ENCODE measurements around the gene UVRAG. TPM values are rescaled to one million over a fixed set of nuclear protein-coding genes. Genes with fewer than 3 reads are reported as not detected.

The UVRAG gene
- total RNA-seq, 4 donors from 2014 or later = 16.6 to 22.1 (median 19.3) TPM

- no peak overlapping the region for H3K27ac ChIP-seq
- peaks cover 7 to 16% of the 10 kb centered on the region in 2 donors for H3K4me1 ChIP-seq
- H3K36me3 ChIP-seq = no peaks in the 10 kb centered on the region
- in situ Hi-C loops (cut with MboI; ENCODE audit: low sequenced_read_pairs in 4 of 4) (loop anchor here in 1 of 4 donors (25.0 kb wide), 1 partner anchor 377 kb away; no protein-coding TSS in a partner anchor), intact Hi-C loops (cut with DNase I; ENCODE audit: low total_unique reads) (no loop called here)
- no peaks in the 10 kb centered on the region for H3K27me3 ChIP-seq
- DNase-seq (no peak), ATAC-seq (no peak)
- TF ChIP-seq CTCF (IDR thresholded peaks at IDR 0.05 in 4 of 5, conservative IDR thresholded peaks at IDR 0.05 in 1 of 5) (no peak), POLR2A (IDR thresholded peaks at IDR 0.05) (no peak)
- no peak overlapping the region for H3K4me3 ChIP-seq
- no peaks in the 10 kb centered on the region for H3K9me3 ChIP-seq
Observed at GRCh38 chr11:76164081-76164480, 349.1 kb downstream of the UVRAG start.

GRCh38 chr11:76164861-76165751 is 350.1 kb downstream of the UVRAG start:
- intact Hi-C loops (cut with DNase I; ENCODE audit: low total_unique reads) (no loop called here), in situ Hi-C loops (cut with MboI; ENCODE audit: low sequenced_read_pairs in 4 of 4) (loop anchor here in 1 of 4 donors (25.0 kb wide), 1 partner anchor 378 kb away; no protein-coding TSS in a partner anchor)
- Histone ChIP-seq H3K27ac (no peak overlapping the region), H3K9me3 (no peaks in the 10 kb centered on the region), H3K4me3 (no peak overlapping the region), H3K4me1 (peaks cover 7 to 16% of the 10 kb centered on the region in 2 donors), H3K27me3 (no peaks in the 10 kb centered on the region), H3K36me3 (no peaks in the 10 kb centered on the region)
- TF ChIP-seq CTCF (IDR thresholded peaks at IDR 0.05 in 4 of 5, conservative IDR thresholded peaks at IDR 0.05 in 1 of 5) = no peak
- no peak for TF ChIP-seq POLR2A (IDR thresholded peaks at IDR 0.05)
- ATAC-seq = no peak
- no peak for DNase-seq

DNA sequence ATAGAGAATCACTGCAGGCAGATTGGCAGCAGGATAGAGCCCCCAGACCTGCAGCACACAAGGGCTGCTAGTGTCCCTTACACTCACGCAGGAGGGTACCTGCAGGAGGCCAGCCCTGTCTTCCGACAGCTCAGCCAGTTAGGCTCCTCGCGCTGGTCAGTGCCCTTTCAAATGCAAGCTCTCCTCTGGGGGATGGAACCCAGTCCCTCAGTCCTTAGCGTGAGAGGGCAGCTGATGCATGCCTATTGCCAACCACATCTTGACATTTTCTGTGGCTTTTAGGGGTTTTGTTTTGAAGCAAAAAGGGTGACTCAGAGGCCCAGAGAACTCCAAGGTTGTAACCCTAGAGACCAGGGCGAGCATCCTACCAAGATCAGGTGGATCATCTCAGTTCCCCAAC is 351.3 kb downstream of the UVRAG start:
- Histone ChIP-seq H3K4me3 (no peak overlapping the region), H3K36me3 (no peaks in the 10 kb centered on the region), H3K27ac (no peak overlapping the region), H3K4me1 (peaks cover 7 to 11% of the 10 kb centered on the region in 2 donors), H3K27me3 (no peaks in the 10 kb centered on the region), H3K9me3 (no peaks in the 10 kb centered on the region)
- ATAC-seq (no peak), DNase-seq (no peak)
- intact Hi-C loops (cut with DNase I; ENCODE audit: low total_unique reads) = no loop called here
- in situ Hi-C loops (cut with MboI; ENCODE audit: low sequenced_read_pairs in 4 of 4) = loop anchor here in 1 of 4 donors (25.0 kb wide), 1 partner anchor 379 kb away; no protein-coding TSS in a partner anchor
- TF ChIP-seq POLR2A (IDR thresholded peaks at IDR 0.05) = no peak
- no peak for TF ChIP-seq CTCF (IDR thresholded peaks at IDR 0.05 in 4 of 5, conservative IDR thresholded peaks at IDR 0.05 in 1 of 5)

- H3K36me3 ChIP-seq = no peaks in the 10 kb centered on the region
- no peak overlapping the region for H3K27ac ChIP-seq
- no peaks in the 10 kb centered on the region for H3K4me1 ChIP-seq
- no peaks in the 10 kb centered on the region for H3K27me3 ChIP-seq
- no peak for DNase-seq
- TF ChIP-seq POLR2A (IDR thresholded peaks at IDR 0.05) (no peak), CTCF (IDR thresholded peaks at IDR 0.05 in 4 of 5, conservative IDR thresholded peaks at IDR 0.05 in 1 of 5) (no peak)
- H3K4me3 ChIP-seq = no peak overlapping the region
- in situ Hi-C loops (cut with MboI; ENCODE audit: low sequenced_read_pairs in 4 of 4) = loop anchor here in 1 of 4 donors (25.0 kb wide), 1 partner anchor 380 kb away; no protein-coding TSS in a partner anchor
- H3K9me3 ChIP-seq = no peaks in the 10 kb centered on the region
- ATAC-seq = no peak
- intact Hi-C loops (cut with DNase I; ENCODE audit: low total_unique reads) = no loop called here
Observed at GRCh38 chr11:76167590-76167989, 352.6 kb downstream of the UVRAG start.

All from gastrocnemius medialis (tissue), 4 donors.